Gastroesophageal sphincter (tissue), 4 donors: ENCODE results near the gene TXNRD3. TPM values are rescaled to one million over a fixed set of nuclear protein-coding genes. Genes with fewer than 3 reads are reported as not detected.

Source experiments
- ATAC-seq: fragments of 150-250 bp; one replicate; pipeline ENCODE4 v1.9.1; 2016; ENCODE audit warnings: mild to moderate bottlenecking, moderate library complexity
- H3K27ac ChIP-seq, 4 donors: fragments of 200-600 bp; sonication (generic) in 3 of 4; 1 replicate in 3 of 4; 2 replicates in 1 of 4; pipeline ENCODE4 v1.5.1; 2016 to 2019
- H3K27me3 ChIP-seq: fragments of 200-600 bp; sonication (generic); one replicate; pipeline ENCODE4 v1.5.1; 2019
- H3K36me3 ChIP-seq, 2 donors: fragments of 200-600 bp; sonication (generic); one replicate each; pipeline ENCODE4 v1.5.1; 2019; ENCODE audit warnings: control low read depth in 1 of 2
- H3K4me1 ChIP-seq, 3 donors: fragments of 200-600 bp; sonication (generic); 1 replicate in 2 of 3; 2 replicates in 1 of 3; pipeline ENCODE4 v1.5.1; 2016 to 2019; ENCODE audit warnings: control low read depth in 2 of 3
- H3K4me3 ChIP-seq, 2 donors: fragments of 200-600 bp; sonication (generic); one replicate each; pipeline ENCODE4 v1.5.1; 2019; ENCODE audit warnings: mild to moderate bottlenecking in 1 of 2, moderate library complexity in 1 of 2
- H3K9me3 ChIP-seq, 3 donors: fragments of 200-600 bp; sonication (generic); one replicate each; pipeline ENCODE4 v1.5.1; 2017 to 2019; ENCODE audit warnings: control low read depth in 2 of 3
- EP300 ChIP-seq: sonication (generic); formaldehyde crosslinking; IDR thresholded peaks from one replicate; pipeline ENCODE4 v1.6.1; 2017; ENCODE audit warnings: antibody characterized with exemption, mild to moderate bottlenecking
- POLR2A ChIP-seq, 2 donors: fragments of 450-650 bp; IDR thresholded peaks; one replicate each; pipeline ENCODE4 v1.6.1; 2017; ENCODE audit warnings: antibody characterized with exemption in 2 of 2, mild to moderate bottlenecking in 2 of 2, moderate library complexity in 1 of 2
- POLR2AphosphoS5 ChIP-seq: sonication (generic); formaldehyde crosslinking; IDR thresholded peaks from one replicate; pipeline ENCODE4 v1.6.1; 2017; ENCODE audit warnings: antibody characterized with exemption
- WGBS, 2 donors: methylation state at CpG; one replicate each; pipeline ENCODE4 v1.1.5; 2018; ENCODE audit warnings: low coverage in 1 of 2; 5-methylcytosine and 5-hydroxymethylcytosine counted together
- total RNA-seq, 4 donors: library from RNA; depleted of rRNA; stranded (reverse); fragments of >200 nt; gene quantifications; one replicate each; pipeline ENCODE4 v1.1.0, GENCODE V29; 2016
- TF ChIP-seq, protein P1 (sequence below), 4 experiments: fragments of 200-600 bp in 2 of 4; fragments of 450-650 bp in 2 of 4; sonication (generic) in 1 of 4; IDR thresholded peaks; one replicate each; pipeline ENCODE4 v1.5.1; 2017 to 2019; ENCODE audit warnings: antibody characterized with exemption in 4 of 4, mild to moderate bottlenecking in 2 of 4, moderate library complexity in 2 of 4

The TXNRD3 gene
- total RNA-seq, 4 donors from 2014 or later, result 14.3 to 24.7 (median 18.5) TPM

DNA sequence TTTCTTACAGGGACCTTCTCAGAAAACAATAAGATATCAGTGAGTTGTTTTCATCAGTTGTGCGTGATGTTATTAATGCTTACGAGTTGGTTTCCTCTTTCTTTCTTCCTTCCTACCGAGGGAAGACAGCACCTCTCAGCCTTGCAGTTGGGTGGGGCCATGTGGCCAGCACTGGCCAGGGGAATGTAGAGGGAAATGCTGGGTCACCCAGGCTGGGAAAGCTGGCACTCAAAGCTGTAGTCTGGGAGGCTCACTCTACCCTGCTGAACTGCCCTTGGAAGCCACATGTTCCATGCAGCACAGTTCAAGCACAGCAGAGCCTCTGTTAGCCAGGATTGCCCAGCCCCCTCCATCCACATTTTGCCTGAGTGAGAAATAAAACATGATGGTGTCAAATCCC lies 39.0 kb upstream of the TXNRD3 start:
- Histone ChIP-seq H3K27me3 (peaks cover 28% of the 10 kb centered on the region), H3K4me1 (no peaks in the 10 kb centered on the region), H3K36me3 (no peaks in the 10 kb centered on the region), H3K27ac (no peak overlapping the region), H3K4me3 (no peak overlapping the region), H3K9me3 (no peaks in the 10 kb centered on the region)
- WGBS, 2 donors, result 34 to 46% methylated on average over 2 to 3 of the region's 3 CpGs
- TF ChIP-seq, protein P1, sequence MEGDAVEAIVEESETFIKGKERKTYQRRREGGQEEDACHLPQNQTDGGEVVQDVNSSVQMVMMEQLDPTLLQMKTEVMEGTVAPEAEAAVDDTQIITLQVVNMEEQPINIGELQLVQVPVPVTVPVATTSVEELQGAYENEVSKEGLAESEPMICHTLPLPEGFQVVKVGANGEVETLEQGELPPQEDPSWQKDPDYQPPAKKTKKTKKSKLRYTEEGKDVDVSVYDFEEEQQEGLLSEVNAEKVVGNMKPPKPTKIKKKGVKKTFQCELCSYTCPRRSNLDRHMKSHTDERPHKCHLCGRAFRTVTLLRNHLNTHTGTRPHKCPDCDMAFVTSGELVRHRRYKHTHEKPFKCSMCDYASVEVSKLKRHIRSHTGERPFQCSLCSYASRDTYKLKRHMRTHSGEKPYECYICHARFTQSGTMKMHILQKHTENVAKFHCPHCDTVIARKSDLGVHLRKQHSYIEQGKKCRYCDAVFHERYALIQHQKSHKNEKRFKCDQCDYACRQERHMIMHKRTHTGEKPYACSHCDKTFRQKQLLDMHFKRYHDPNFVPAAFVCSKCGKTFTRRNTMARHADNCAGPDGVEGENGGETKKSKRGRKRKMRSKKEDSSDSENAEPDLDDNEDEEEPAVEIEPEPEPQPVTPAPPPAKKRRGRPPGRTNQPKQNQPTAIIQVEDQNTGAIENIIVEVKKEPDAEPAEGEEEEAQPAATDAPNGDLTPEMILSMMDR (IDR thresholded peaks at IDR 0.05), result no peak
- no peak for ATAC-seq

DNA sequence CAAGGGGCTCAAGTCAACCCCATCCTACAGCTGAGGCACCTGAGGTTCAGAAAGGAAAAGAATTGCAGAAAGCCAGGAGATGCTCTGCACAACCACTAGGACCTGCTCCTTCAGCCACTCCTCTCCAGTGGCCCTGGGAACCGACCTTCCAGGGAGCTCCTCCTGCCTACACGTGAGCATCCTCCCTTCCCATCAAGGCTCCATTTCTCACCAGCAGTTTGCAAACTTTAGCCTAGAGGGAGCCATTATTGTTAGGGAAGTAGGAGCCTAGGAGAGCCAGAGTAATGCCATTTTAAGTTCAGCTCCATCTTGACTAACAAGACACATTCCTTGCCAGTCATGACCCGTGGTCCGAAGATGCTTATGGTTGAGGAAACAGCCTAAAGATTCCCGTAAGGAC lies 37.9 kb upstream of the TXNRD3 start:
- H3K9me3 ChIP-seq, result no peaks in the 10 kb centered on the region
- peaks cover 25% of the 10 kb centered on the region for H3K27me3 ChIP-seq
- no peak overlapping the region for H3K27ac ChIP-seq
- no peak overlapping the region for H3K4me3 ChIP-seq
- H3K36me3 ChIP-seq, result no peaks in the 10 kb centered on the region
- no peaks in the 10 kb centered on the region for H3K4me1 ChIP-seq
- ATAC-seq, result no peak
- TF ChIP-seq POLR2AphosphoS5 (no peak), EP300 (no peak), POLR2A (IDR thresholded peaks at IDR 0.05) (no peak)
- TF ChIP-seq, protein P1 (IDR thresholded peaks at IDR 0.05), result no peak
- 49 to 80% methylated on average over 2 to 5 of the region's 5 CpGs for WGBS, 2 donors

DNA sequence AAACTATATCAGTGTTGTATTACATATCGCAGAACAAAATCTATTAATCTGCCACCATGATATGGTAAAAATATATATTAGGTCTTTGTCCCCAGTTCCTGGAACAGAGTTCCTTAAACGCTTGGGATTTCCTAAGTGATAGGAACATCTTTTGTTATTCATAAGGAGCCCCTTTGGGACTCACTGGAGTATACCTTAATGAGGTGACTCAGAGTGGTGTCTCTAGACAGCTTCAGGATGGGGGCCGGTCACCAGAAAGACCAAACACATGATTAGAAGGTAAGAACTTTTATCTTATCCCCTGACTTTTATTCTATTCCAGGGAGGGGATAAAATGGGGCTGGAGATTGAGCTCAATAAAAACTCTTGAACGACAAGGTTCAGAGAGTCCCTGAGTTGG lies 36.8 kb upstream of the TXNRD3 start:
- ATAC-seq, result no peak
- Histone ChIP-seq H3K9me3 (no peaks in the 10 kb centered on the region), H3K4me3 (no peak overlapping the region), H3K4me1 (no peaks in the 10 kb centered on the region), H3K36me3 (no peaks in the 10 kb centered on the region), H3K27ac (no peak overlapping the region), H3K27me3 (peaks cover 25% of the 10 kb centered on the region)
- WGBS, 2 donors, result 76 to 87% methylated on average over 2 to 3 of the region's 4 CpGs
- TF ChIP-seq EP300 (no peak), POLR2A (IDR thresholded peaks at IDR 0.05) (no peak), POLR2AphosphoS5 (no peak)
- TF ChIP-seq, protein P1 (IDR thresholded peaks at IDR 0.05), result no peak

DNA sequence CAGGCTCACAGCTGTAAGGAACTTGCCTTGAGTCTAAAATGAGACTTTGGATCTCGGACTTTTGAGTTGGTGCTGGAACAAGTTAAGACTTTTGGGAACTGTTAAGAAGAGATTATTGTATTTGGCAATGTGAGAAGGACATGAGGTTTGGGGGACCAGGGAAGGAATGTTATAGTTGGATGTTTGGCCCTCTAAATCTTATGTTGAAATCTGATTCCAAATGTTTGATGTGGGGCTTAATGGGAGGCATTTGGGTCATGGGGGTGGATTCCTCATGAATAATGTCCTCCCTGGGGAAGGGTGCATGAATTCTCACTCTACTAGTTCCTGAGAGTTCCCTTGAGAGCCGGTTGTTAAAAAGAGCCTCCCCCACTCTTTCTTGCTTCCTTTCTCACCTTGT lies 30.6 kb upstream of the TXNRD3 start:
- TF ChIP-seq POLR2AphosphoS5 (no peak), POLR2A (IDR thresholded peaks at IDR 0.05) (no peak), EP300 (no peak)
- TF ChIP-seq, protein P1 (IDR thresholded peaks at IDR 0.05), result no peak
- Histone ChIP-seq H3K4me3 (no peak overlapping the region), H3K27me3 (peaks cover 3% of the 10 kb centered on the region), H3K4me1 (no peaks in the 10 kb centered on the region), H3K36me3 (no peaks in the 10 kb centered on the region), H3K9me3 (no peaks in the 10 kb centered on the region), H3K27ac (no peak overlapping the region)
- no peak for ATAC-seq
- 55 to 88% methylated on average over 1 to 2 of the region's 2 CpGs for WGBS, 2 donors

DNA sequence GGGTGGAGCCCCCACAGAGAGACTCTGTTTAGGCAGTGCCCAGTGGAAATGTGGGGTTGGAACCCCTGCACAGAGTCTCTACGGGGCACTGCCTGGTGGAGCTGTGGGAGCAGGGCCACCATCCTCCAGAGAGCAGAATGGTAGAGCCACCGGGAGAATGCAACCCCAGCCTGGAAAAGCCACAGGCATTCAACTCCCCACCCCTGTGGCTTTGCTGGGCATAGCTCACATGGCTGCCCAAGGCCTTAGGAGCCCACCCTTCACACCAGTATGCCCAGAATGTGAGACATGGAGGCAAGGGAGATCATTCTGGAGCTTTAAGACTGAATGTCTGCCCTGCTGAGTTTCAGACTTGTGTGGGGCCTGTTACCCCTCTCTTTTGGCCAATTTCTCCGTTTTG lies 30.1 kb upstream of the TXNRD3 start:
- no peak for ATAC-seq
- no peak for TF ChIP-seq POLR2A (IDR thresholded peaks at IDR 0.05)
- TF ChIP-seq POLR2AphosphoS5, result no peak
- TF ChIP-seq, protein P1 (IDR thresholded peaks at IDR 0.05), result no peak
- no peak for TF ChIP-seq EP300
- H3K4me3 ChIP-seq, result no peak overlapping the region
- H3K27ac ChIP-seq, result no peak overlapping the region
- H3K36me3 ChIP-seq, result no peaks in the 10 kb centered on the region
- 60 to 71% methylated on average over 1 of the region's 3 CpGs for WGBS, 2 donors
- H3K27me3 ChIP-seq, result peaks cover 3% of the 10 kb centered on the region
- no peaks in the 10 kb centered on the region for H3K9me3 ChIP-seq
- no peaks in the 10 kb centered on the region for H3K4me1 ChIP-seq
